ENCODE results near the gene GALNT16. TPM values are rescaled to one million over a fixed set of nuclear protein-coding genes. Genes with fewer than 3 reads are reported as not detected.

GALNT16 gene
- total and polyA plus RNA-seq, 2 donors (not counting 1 experiment from before 2014, with no cell fraction given) = 9.6 to 27.7 TPM

DNA sequence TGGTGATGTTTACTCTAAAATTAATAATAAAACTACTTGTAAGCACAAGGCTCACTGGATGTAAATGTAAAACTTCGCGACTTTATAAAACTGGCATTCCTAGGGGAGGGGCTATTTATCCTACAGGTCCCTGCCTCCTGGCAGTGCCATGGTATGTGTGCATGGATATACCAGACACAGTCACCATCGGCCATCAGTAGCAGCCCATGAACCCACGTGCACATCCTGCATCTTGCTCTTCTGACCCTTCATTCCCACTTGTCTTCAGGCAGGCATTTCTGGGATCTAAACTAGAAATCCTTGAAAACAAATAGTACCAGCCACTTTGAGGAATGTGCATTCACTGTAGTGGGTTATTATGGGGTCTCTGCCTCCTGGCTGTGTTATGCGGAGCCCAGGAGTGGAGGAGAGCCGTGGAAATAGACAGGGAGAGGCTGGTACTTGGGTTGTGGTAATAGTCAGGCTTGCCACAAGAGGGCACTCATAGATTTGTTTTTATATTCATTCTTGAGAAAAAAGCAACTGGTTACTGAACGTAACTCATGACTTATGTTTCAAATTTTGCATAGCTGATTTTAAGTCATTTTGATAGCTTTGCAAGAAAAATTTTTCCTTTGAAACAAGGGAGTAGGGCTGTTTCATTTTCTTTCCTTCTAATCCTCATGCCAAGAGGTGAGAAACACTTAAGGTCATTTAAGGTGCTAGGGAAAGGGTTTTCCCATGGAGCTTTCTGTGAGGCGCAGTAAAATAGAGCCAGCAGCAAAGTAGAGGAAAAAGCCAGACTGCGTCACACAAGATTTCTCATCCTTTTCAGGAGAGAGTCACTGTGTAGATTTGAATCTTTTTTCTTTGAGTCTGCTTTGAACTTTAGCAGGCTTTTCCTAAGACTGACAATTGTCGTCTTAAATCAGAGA, 17.4 kb upstream of the GALNT16 start:
- TF ChIP-seq EZH2 (IDR thresholded peaks at IDR 0.05; ENCODE audit: low read length, missing control alignments) = no peak
- TF ChIP-seq, protein P1, sequence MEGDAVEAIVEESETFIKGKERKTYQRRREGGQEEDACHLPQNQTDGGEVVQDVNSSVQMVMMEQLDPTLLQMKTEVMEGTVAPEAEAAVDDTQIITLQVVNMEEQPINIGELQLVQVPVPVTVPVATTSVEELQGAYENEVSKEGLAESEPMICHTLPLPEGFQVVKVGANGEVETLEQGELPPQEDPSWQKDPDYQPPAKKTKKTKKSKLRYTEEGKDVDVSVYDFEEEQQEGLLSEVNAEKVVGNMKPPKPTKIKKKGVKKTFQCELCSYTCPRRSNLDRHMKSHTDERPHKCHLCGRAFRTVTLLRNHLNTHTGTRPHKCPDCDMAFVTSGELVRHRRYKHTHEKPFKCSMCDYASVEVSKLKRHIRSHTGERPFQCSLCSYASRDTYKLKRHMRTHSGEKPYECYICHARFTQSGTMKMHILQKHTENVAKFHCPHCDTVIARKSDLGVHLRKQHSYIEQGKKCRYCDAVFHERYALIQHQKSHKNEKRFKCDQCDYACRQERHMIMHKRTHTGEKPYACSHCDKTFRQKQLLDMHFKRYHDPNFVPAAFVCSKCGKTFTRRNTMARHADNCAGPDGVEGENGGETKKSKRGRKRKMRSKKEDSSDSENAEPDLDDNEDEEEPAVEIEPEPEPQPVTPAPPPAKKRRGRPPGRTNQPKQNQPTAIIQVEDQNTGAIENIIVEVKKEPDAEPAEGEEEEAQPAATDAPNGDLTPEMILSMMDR (conservative IDR thresholded peaks at IDR 0.05 in 1 of 2, IDR thresholded peaks at IDR 0.05 in 1 of 2; ENCODE audit: low read depth in 1 of 2, low read length in 2 of 2) = peak; percentile 56 to 69
- H3K4me3 ChIP-seq (replicated peaks in 1 of 4; ENCODE audit: control extremely low read depth in 1 of 4, insufficient read depth in 1 of 4, low read depth in 3 of 4, low read length in 4 of 4) = no peak overlapping the region

DNA sequence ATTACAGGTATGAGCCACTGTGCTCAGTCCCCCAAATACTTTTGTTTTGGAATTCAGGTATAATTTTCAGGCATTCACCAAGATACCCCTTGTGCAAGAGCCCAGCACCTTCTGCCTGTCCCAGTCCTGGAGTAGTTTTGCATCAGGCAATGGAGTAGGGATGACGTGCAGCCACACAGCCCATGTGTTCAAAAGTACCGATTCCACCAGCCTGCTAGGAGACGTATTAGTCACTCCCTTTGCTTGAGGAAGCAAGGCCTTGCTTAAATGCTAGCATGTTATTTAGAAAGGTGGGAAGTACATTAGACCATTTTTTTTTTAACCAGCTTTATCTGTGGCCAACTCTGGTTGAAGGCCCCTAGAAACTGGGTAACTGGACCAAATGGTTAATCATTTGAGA, 15.0 kb upstream of the GALNT16 start:
- no peak overlapping the region for H2AFZ ChIP-seq (ENCODE audit: low read length)
- no peak for TF ChIP-seq EZH2 (IDR thresholded peaks at IDR 0.05; ENCODE audit: low read length, missing control alignments)
- TF ChIP-seq, protein P1 (conservative IDR thresholded peaks at IDR 0.05 in 1 of 2, IDR thresholded peaks at IDR 0.05 in 1 of 2; ENCODE audit: low read depth in 1 of 2, low read length in 2 of 2) = no peak
- H3K36me3 ChIP-seq (ENCODE audit: control insufficient read depth, insufficient read depth, low read length) = peaks cover 1% of the 10 kb centered on the region
- H3K9me3 ChIP-seq (ENCODE audit: control insufficient read depth, insufficient read depth, low read depth, low read length) = no peaks in the 10 kb centered on the region
- no peak overlapping the region for H3K4me3 ChIP-seq (replicated peaks in 1 of 4; ENCODE audit: control extremely low read depth in 1 of 4, insufficient read depth in 1 of 4, low read depth in 3 of 4, low read length in 4 of 4)
- no peaks in the 10 kb centered on the region for H4K20me1 ChIP-seq (ENCODE audit: control insufficient read depth, extremely low read depth, insufficient read depth, low read length)
- H3K9ac ChIP-seq (ENCODE audit: insufficient read depth, low read length) = no peak overlapping the region
- peaks cover 18% of the 10 kb centered on the region for H3K4me1 ChIP-seq (ENCODE audit: control insufficient read depth, extremely low read depth, insufficient read depth, low read length)
- H3K4me2 ChIP-seq (ENCODE audit: extremely low read depth, insufficient read depth, low read length) = no peak overlapping the region
- H3K27me3 ChIP-seq (ENCODE audit: control insufficient read depth, insufficient read depth, low read length) = no peaks in the 10 kb centered on the region
- DNase-seq (ENCODE audit: low read depth in 2 of 2) = no peak
- H3K27ac ChIP-seq (ENCODE audit: insufficient read depth, low read length) = no peak overlapping the region
- no peaks in the 10 kb centered on the region for H3K79me2 ChIP-seq (ENCODE audit: control insufficient read depth, insufficient read depth, low read length)

More for the DNA sequence above, 17.4 kb upstream of the GALNT16 start:
- H3K4me1 ChIP-seq (ENCODE audit: control insufficient read depth, extremely low read depth, insufficient read depth, low read length) = peaks cover 13% of the 10 kb centered on the region
- H2AFZ ChIP-seq (ENCODE audit: low read length) = no peak overlapping the region
- H3K9ac ChIP-seq (ENCODE audit: insufficient read depth, low read length) = no peak overlapping the region
- H3K79me2 ChIP-seq (ENCODE audit: control insufficient read depth, insufficient read depth, low read length) = no peaks in the 10 kb centered on the region
- H4K20me1 ChIP-seq (ENCODE audit: control insufficient read depth, extremely low read depth, insufficient read depth, low read length) = no peaks in the 10 kb centered on the region
- peaks cover 10% of the 10 kb centered on the region for H3K36me3 ChIP-seq (ENCODE audit: control insufficient read depth, insufficient read depth, low read length)
- no peak overlapping the region for H3K4me2 ChIP-seq (ENCODE audit: extremely low read depth, insufficient read depth, low read length)
- peak; percentile 56 to 82 for DNase-seq (ENCODE audit: low read depth in 2 of 2)
- H3K9me3 ChIP-seq (ENCODE audit: control insufficient read depth, insufficient read depth, low read depth, low read length) = no peaks in the 10 kb centered on the region
- H3K27ac ChIP-seq (ENCODE audit: insufficient read depth, low read length) = no peak overlapping the region
- no peaks in the 10 kb centered on the region for H3K27me3 ChIP-seq (ENCODE audit: control insufficient read depth, insufficient read depth, low read length)

DNA sequence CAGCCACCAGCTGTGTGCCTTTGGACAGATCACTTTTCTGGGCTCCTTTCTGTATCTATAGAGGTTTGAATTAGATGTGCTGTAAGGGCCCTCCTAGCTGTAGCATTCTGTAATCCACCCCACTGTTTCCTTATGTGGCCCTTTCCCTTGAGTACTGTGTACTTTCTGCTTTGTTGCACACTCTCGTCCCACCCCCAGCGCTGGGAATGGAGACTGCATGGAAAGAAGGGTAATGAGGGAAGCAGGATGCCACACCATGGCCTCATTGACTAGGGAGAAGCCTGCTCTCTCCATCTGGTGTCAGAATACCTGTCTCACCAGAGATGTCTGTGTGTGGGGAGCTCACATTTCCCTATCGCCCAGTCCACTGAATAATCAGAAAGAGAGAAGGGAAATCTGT, 13.6 kb upstream of the GALNT16 start:
- H3K4me1 ChIP-seq (ENCODE audit: control insufficient read depth, extremely low read depth, insufficient read depth, low read length) = peaks cover 17% of the 10 kb centered on the region
- H4K20me1 ChIP-seq (ENCODE audit: control insufficient read depth, extremely low read depth, insufficient read depth, low read length) = no peaks in the 10 kb centered on the region
- H3K79me2 ChIP-seq (ENCODE audit: control insufficient read depth, insufficient read depth, low read length) = no peaks in the 10 kb centered on the region
- no peak overlapping the region for H3K9ac ChIP-seq (ENCODE audit: insufficient read depth, low read length)
- H3K9me3 ChIP-seq (ENCODE audit: control insufficient read depth, insufficient read depth, low read depth, low read length) = no peaks in the 10 kb centered on the region
- no peak overlapping the region for H2AFZ ChIP-seq (ENCODE audit: low read length)
- H3K27ac ChIP-seq (ENCODE audit: insufficient read depth, low read length) = no peak overlapping the region
- H3K4me2 ChIP-seq (ENCODE audit: extremely low read depth, insufficient read depth, low read length) = no peak overlapping the region
- no peak overlapping the region for H3K4me3 ChIP-seq (replicated peaks in 1 of 4; ENCODE audit: control extremely low read depth in 1 of 4, insufficient read depth in 1 of 4, low read depth in 3 of 4, low read length in 4 of 4)
- H3K27me3 ChIP-seq (ENCODE audit: control insufficient read depth, insufficient read depth, low read length) = no peaks in the 10 kb centered on the region
- TF ChIP-seq, protein P1 (conservative IDR thresholded peaks at IDR 0.05 in 1 of 2, IDR thresholded peaks at IDR 0.05 in 1 of 2; ENCODE audit: low read depth in 1 of 2, low read length in 2 of 2) = no peak
- TF ChIP-seq EZH2 (IDR thresholded peaks at IDR 0.05; ENCODE audit: low read length, missing control alignments) = no peak
- DNase-seq (ENCODE audit: low read depth in 2 of 2) = no peak
- no peaks in the 10 kb centered on the region for H3K36me3 ChIP-seq (ENCODE audit: control insufficient read depth, insufficient read depth, low read length)
